ENCODE data around the gene UPK2.

The UPK2 gene

DNA sequence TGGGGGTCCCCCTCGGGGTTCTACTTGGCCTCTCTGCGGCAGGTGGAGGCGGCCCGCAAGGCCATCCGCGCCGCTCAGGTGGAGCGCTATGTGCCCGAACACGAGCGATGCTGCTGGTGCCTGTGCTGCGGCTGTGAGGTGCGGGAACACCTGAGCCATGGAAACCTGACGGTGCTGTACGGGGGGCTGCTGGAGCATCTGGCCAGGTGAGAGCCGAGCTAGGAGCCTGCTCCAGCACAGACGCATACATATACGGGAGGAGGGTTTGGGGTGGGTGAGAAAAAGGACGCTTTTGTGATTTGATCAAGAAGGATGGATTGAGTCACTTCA lies 42.3 kb downstream of the UPK2 start:
- ChIA-PET POLR2A (interaction anchor here (0.9 to 1.9 kb wide), 17 partner anchors 9 to 387 kb away, joined by 3 to 15 read pairs (median 4); partner anchors contain the start of genes DDX6, HMBS, RPS25 and SLC37A4), CTCF (interaction anchor here (0.6 to 2.1 kb wide), 5 partner anchors 17 to 330 kb away, joined by 3 to 8 read pairs (median 3); partner anchors contain the start of genes RPS25 and TRAPPC4)
- peaks cover 13 to 37% of the 10 kb centered on the region in 2 experiments; a peak in 2 of 3 replicates for H3K36me3 ChIP-seq (ENCODE audit: control insufficient read depth in 2 of 2, insufficient read depth in 1 of 2, low read length in 2 of 2)
- TF ChIP-seq GFI1B (tag by site-specific recombination; IDR thresholded peaks at IDR 0.05) = no peak
- no peak for TF ChIP-seq ZNF239 (tag by site-specific recombination; IDR thresholded peaks at IDR 0.05)
- TF ChIP-seq, protein P1, sequence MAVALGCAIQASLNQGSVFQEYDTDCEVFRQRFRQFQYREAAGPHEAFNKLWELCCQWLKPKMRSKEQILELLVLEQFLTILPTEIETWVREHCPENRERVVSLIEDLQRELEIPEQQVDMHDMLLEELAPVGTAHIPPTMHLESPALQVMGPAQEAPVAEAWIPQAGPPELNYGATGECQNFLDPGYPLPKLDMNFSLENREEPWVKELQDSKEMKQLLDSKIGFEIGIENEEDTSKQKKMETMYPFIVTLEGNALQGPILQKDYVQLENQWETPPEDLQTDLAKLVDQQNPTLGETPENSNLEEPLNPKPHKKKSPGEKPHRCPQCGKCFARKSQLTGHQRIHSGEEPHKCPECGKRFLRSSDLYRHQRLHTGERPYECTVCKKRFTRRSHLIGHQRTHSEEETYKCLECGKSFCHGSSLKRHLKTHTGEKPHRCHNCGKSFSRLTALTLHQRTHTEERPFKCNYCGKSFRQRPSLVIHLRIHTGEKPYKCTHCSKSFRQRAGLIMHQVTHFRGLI (tag by site-specific recombination; IDR thresholded peaks at IDR 0.05) = no peak
- 0 out of 2 replicates have a peak, but pooled peaks have one; percentile 37 for TF ChIP-seq GLIS2 (tag by site-specific recombination; IDR thresholded peaks at IDR 0.05)
- no peak for TF ChIP-seq ZIC2 (tag by site-specific recombination; IDR thresholded peaks at IDR 0.05)
- 0 out of 2 replicates have a peak, but pooled peaks have one; percentile 6 for TF ChIP-seq ZNF2 (tag by site-specific recombination; IDR thresholded peaks at IDR 0.05)
- 0 out of 2 replicates have a peak, but pooled peaks have one; percentile 3 for TF ChIP-seq ZNF335 (tag by site-specific recombination; conservative IDR thresholded peaks at IDR 0.05)
- TF ChIP-seq, protein P2, sequence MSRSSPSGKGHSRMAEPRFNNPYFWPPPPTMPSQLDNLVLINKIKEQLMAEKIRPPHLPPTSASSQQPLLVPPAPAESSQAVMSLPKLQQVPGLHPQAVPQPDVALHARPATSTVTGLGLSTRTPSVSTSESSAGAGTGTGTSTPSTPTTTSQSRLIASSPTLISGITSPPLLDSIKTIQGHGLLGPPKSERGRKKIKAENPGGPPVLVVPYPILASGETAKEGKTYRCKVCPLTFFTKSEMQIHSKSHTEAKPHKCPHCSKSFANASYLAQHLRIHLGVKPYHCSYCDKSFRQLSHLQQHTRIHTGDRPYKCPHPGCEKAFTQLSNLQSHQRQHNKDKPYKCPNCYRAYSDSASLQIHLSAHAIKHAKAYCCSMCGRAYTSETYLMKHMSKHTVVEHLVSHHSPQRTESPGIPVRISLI (tag by site-specific recombination; IDR thresholded peaks at IDR 0.05) = no peak
- no peak for TF ChIP-seq KLF7 (tag by site-specific recombination; IDR thresholded peaks at IDR 0.05; ENCODE audit: borderline replicate concordance)
- no peak for TF ChIP-seq ZNF423 (tag by site-specific recombination; IDR thresholded peaks at IDR 0.05)
- no peaks in the 10 kb centered on the region for H3K9me3 ChIP-seq (ENCODE audit: control insufficient read depth, insufficient read depth, low read depth, low read length)
- H3K4me3 ChIP-seq (ENCODE audit: low read depth, low read length) = peak overlapping the region; percentile 94
- no peaks in the 10 kb centered on the region for H3K4me1 ChIP-seq (ENCODE audit: control insufficient read depth, insufficient read depth, low read length)
- peak overlapping the region; percentile 32; the same call in 1 of the 2 replicates for H3K27ac ChIP-seq (ENCODE audit: extremely low read depth, low read depth, low read length)

DNA sequence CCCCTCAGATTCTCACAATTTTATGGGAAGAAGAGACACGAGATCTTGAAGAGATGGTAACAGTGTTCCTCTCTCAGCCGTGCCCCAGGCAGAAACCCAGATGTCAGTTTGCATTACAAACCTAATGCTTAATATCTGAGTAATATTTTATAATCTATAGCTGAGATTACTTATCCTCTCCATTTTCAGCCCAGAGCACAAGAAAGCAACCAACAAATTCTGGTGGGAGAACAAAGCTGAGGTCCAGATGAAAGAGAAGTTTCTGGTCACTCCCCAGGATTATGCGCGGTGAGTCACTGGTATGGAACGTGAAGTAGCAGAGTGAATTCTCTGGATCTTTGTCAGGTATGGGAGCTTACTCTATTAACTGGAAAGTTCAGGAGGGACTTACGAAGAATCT lies 42.7 kb downstream of the UPK2 start:
- Histone ChIP-seq H3K4me1 (ENCODE audit: control insufficient read depth, insufficient read depth, low read length) (no peaks in the 10 kb centered on the region), H3K9me3 (ENCODE audit: control insufficient read depth, insufficient read depth, low read depth, low read length) (no peaks in the 10 kb centered on the region), H3K36me3 (ENCODE audit: control insufficient read depth in 2 of 2, insufficient read depth in 1 of 2, low read length in 2 of 2) (peaks cover 13 to 37% of the 10 kb centered on the region in 2 experiments; a peak in 2 of 3 replicates), H3K27ac (ENCODE audit: extremely low read depth, low read depth, low read length) (no peak overlapping the region), H3K4me3 (ENCODE audit: low read depth, low read length) (peak overlapping the region; percentile 94)
- CTCF ChIA-PET = interaction anchor here (0.6 to 1.3 kb wide), 3 partner anchors 17 to 329 kb away, joined by 3 read pairs; no protein-coding TSS in a partner anchor
- no peak for TF ChIP-seq GLI2 (tag by site-specific recombination; IDR thresholded peaks at IDR 0.05; ENCODE audit: borderline replicate concordance, low read depth)
- TF ChIP-seq, protein P3, sequence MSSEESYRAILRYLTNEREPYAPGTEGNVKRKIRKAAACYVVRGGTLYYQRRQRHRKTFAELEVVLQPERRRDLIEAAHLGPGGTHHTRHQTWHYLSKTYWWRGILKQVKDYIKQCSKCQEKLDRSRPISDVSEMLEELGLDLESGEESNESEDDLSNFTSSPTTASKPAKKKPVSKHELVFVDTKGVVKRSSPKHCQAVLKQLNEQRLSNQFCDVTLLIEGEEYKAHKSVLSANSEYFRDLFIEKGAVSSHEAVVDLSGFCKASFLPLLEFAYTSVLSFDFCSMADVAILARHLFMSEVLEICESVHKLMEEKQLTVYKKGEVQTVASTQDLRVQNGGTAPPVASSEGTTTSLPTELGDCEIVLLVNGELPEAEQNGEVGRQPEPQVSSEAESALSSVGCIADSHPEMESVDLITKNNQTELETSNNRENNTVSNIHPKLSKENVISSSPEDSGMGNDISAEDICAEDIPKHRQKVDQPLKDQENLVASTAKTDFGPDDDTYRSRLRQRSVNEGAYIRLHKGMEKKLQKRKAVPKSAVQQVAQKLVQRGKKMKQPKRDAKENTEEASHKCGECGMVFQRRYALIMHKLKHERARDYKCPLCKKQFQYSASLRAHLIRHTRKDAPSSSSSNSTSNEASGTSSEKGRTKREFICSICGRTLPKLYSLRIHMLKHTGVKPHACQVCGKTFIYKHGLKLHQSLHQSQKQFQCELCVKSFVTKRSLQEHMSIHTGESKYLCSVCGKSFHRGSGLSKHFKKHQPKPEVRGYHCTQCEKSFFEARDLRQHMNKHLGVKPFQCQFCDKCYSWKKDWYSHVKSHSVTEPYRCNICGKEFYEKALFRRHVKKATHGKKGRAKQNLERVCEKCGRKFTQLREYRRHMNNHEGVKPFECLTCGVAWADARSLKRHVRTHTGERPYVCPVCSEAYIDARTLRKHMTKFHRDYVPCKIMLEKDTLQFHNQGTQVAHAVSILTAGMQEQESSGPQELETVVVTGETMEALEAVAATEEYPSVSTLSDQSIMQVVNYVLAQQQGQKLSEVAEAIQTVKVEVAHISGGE (tag by site-specific recombination; conservative IDR thresholded peaks at IDR 0.05; ENCODE audit: low read depth) = no peak
- TF ChIP-seq ZNF660 (tag by site-specific recombination; IDR thresholded peaks at IDR 0.05) = no peak
- TF ChIP-seq BCL11A (tag by site-specific recombination; IDR thresholded peaks at IDR 0.05; ENCODE audit: low read depth) = peak; percentile 34; the same call in 1 of the 2 replicates
- no peak for TF ChIP-seq ZBTB20 (tag by site-specific recombination; IDR thresholded peaks at IDR 0.05)
- no peak for TF ChIP-seq ZNF571 (tag by site-specific recombination; IDR thresholded peaks at IDR 0.05)
- no peak for TF ChIP-seq FEZF1 (tag by site-specific recombination; IDR thresholded peaks at IDR 0.05)
- TF ChIP-seq YY2 (tag by site-specific recombination; IDR thresholded peaks at IDR 0.05) = no peak
- TF ChIP-seq SP3 (tag by site-specific recombination; IDR thresholded peaks at IDR 0.05) = no peak
- peak; percentile 21; the same call in 1 of the 2 replicates for TF ChIP-seq ZNF394 (tag by site-specific recombination; IDR thresholded peaks at IDR 0.05; ENCODE audit: borderline replicate concordance)
- no peak for TF ChIP-seq ZNF521 (tag by site-specific recombination; IDR thresholded peaks at IDR 0.05)
- TF ChIP-seq ZNF843 (tag by site-specific recombination; IDR thresholded peaks at IDR 0.05) = no peak
- TF ChIP-seq RBAK (tag by site-specific recombination; IDR thresholded peaks at IDR 0.05) = no peak
- TF ChIP-seq, protein P4, sequence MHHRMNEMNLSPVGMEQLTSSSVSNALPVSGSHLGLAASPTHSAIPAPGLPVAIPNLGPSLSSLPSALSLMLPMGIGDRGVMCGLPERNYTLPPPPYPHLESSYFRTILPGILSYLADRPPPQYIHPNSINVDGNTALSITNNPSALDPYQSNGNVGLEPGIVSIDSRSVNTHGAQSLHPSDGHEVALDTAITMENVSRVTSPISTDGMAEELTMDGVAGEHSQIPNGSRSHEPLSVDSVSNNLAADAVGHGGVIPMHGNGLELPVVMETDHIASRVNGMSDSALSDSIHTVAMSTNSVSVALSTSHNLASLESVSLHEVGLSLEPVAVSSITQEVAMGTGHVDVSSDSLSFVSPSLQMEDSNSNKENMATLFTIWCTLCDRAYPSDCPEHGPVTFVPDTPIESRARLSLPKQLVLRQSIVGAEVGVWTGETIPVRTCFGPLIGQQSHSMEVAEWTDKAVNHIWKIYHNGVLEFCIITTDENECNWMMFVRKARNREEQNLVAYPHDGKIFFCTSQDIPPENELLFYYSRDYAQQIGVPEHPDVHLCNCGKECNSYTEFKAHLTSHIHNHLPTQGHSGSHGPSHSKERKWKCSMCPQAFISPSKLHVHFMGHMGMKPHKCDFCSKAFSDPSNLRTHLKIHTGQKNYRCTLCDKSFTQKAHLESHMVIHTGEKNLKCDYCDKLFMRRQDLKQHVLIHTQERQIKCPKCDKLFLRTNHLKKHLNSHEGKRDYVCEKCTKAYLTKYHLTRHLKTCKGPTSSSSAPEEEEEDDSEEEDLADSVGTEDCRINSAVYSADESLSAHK (tag by site-specific recombination; IDR thresholded peaks at IDR 0.05) = peak; percentile 49; the same call in 1 of the 2 replicates
- POLR2A ChIA-PET = interaction anchor here (0.6 to 1.9 kb wide), 10 partner anchors 12 to 313 kb away, joined by 3 to 7 read pairs (median 4); partner anchors contain the start of genes DDX6, HMBS, RPS25 and TRAPPC4

Data from HEK293 (cell line).